Fibroblast of lung (primary cell): ENCODE data around the gene DGKQ. TPM values are rescaled to one million over a fixed set of nuclear protein-coding genes. Genes with fewer than 3 reads are reported as not detected.

Experiments used
- DNase-seq, 2 donors: peaks; one replicate each; pipeline versions ENCODE4 v3.0.0 to v3.0.0-alpha.2; 2010; ENCODE audit warnings: low read depth in 2 of 2
- H2AFZ ChIP-seq: 2 replicates; pipeline ENCODE4 v1.5.1; 2012; ENCODE audit warnings: low read length, control low read depth, inconsistent platforms
- H3K27ac ChIP-seq: 2 replicates; pipeline ENCODE4 v1.5.1; 2011; ENCODE audit warnings: low read length, control low read depth; ENCODE audit not compliant: insufficient read depth
- H3K27me3 ChIP-seq: 2 replicates; pipeline ENCODE4 v1.5.1; 2011; ENCODE audit warnings: mild to moderate bottlenecking, low read length; ENCODE audit not compliant: control insufficient read depth, insufficient read depth
- H3K36me3 ChIP-seq: 2 replicates; pipeline ENCODE4 v1.5.1; 2011; ENCODE audit warnings: low read length; ENCODE audit not compliant: control insufficient read depth, insufficient read depth
- H3K4me1 ChIP-seq: 2 replicates; pipeline ENCODE4 v1.5.1; 2011; ENCODE audit warnings: low read length; ENCODE audit not compliant: control insufficient read depth, insufficient read depth; ENCODE audit errors: extremely low read depth
- H3K4me2 ChIP-seq: 2 replicates; pipeline ENCODE4 v1.5.1; 2011; ENCODE audit warnings: low read length, control low read depth; ENCODE audit not compliant: insufficient read depth; ENCODE audit errors: extremely low read depth
- H3K4me3 ChIP-seq, 4 experiments: fragments of 200-600 bp in 1 of 4; sonication (generic) in 1 of 4; replicated peaks in 1 of 4; 2 replicates each; pipeline ENCODE4 v1.5.1; 2011 to 2016; ENCODE audit warnings: low read length in 4 of 4, low read depth in 3 of 4, mild to moderate bottlenecking in 3 of 4, control low read depth in 2 of 4, inconsistent platforms in 1 of 4, mixed read lengths in 1 of 4; ENCODE audit not compliant: insufficient read depth in 1 of 4; ENCODE audit errors: control extremely low read depth in 1 of 4
- H3K79me2 ChIP-seq: 2 replicates; pipeline ENCODE4 v1.5.1; 2012; ENCODE audit warnings: mild to moderate bottlenecking, low read length, inconsistent platforms; ENCODE audit not compliant: control insufficient read depth, insufficient read depth
- H3K9ac ChIP-seq: 2 replicates; pipeline ENCODE4 v1.5.1; 2011; ENCODE audit warnings: mild to moderate bottlenecking, low read length, control low read depth; ENCODE audit not compliant: insufficient read depth
- H3K9me3 ChIP-seq: 2 replicates; pipeline ENCODE4 v1.5.1; 2012; ENCODE audit warnings: low read depth, low read length; ENCODE audit not compliant: control insufficient read depth, insufficient read depth
- H4K20me1 ChIP-seq: 2 replicates; pipeline ENCODE4 v1.5.1; 2011; ENCODE audit warnings: low read length; ENCODE audit not compliant: control insufficient read depth, insufficient read depth; ENCODE audit errors: extremely low read depth
- EZH2 ChIP-seq: IDR thresholded peaks from 2 replicates; pipeline ENCODE4 v1.5.1; 2012; ENCODE audit warnings: low read length, control low read depth, mild to moderate bottlenecking; ENCODE audit errors: missing control alignments
- polyA plus RNA-seq, 2 donors: library from polyadenylated mRNA; depleted of rRNA in 1 of 2; stranded (reverse) in 1 of 2; unstranded in 1 of 2; fragments of >200 nt; gene quantifications; 2 replicates each; pipeline ENCODE4 v1.2.1, GENCODE V29; 2011 to 2012; ENCODE audit warnings: missing spikeins in 1 of 2
- total RNA-seq: library from RNA; depleted of rRNA; stranded (reverse); fragments of >200 nt; gene quantifications from 2 replicates; pipeline ENCODE4 v1.2.1, GENCODE V29; 2014
- TF ChIP-seq, protein P1 (sequence below), 2 donors: IDR thresholded peaks in 1 of 2; conservative IDR thresholded peaks in 1 of 2; 1 replicate in 1 of 2; 2 replicates in 1 of 2; pipeline ENCODE4 v1.5.1; 2011 to 2012; ENCODE audit warnings: low read length in 2 of 2, control low read depth in 1 of 2, inconsistent platforms in 1 of 2, low read depth in 1 of 2, mild to moderate bottlenecking in 1 of 2

DGKQ gene
- total and polyA plus RNA-seq, 2 donors (not counting 1 experiment from before 2014, with no cell fraction given): 2.1 to 13.2 TPM

DNA sequence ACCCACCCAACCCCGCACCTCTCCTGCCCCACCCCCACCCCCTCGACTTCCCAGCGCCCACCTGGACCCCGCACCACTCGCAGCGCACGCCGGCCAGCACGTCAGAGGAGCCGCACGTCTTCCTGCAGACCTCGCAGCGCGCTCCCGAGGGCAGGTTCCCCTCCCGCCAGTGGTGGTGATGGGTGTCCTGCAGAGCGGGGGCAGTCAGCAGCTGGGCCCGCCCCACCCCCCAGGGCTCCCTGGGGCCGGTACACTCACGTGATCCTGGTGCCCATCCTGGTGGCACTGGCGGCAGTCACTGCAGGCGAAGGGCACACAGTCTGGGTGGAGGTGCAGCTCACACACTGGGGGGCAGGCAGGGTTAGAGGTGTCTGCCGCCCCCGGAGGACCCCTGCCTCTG, 5.1 kb downstream of the DGKQ start:
- Histone ChIP-seq H2AFZ (no peak overlapping the region), H3K27me3 (no peaks in the 10 kb centered on the region), H4K20me1 (no peaks in the 10 kb centered on the region), H3K27ac (no peak overlapping the region), H3K4me3 (no peak overlapping the region), H3K79me2 (no peaks in the 10 kb centered on the region), H3K9me3 (no peaks in the 10 kb centered on the region), H3K4me2 (no peak overlapping the region), H3K9ac (no peak overlapping the region), H3K4me1 (peaks cover 4% of the 10 kb centered on the region), H3K36me3 (peaks cover 6% of the 10 kb centered on the region)
- no peak for DNase-seq
- TF ChIP-seq, protein P1, sequence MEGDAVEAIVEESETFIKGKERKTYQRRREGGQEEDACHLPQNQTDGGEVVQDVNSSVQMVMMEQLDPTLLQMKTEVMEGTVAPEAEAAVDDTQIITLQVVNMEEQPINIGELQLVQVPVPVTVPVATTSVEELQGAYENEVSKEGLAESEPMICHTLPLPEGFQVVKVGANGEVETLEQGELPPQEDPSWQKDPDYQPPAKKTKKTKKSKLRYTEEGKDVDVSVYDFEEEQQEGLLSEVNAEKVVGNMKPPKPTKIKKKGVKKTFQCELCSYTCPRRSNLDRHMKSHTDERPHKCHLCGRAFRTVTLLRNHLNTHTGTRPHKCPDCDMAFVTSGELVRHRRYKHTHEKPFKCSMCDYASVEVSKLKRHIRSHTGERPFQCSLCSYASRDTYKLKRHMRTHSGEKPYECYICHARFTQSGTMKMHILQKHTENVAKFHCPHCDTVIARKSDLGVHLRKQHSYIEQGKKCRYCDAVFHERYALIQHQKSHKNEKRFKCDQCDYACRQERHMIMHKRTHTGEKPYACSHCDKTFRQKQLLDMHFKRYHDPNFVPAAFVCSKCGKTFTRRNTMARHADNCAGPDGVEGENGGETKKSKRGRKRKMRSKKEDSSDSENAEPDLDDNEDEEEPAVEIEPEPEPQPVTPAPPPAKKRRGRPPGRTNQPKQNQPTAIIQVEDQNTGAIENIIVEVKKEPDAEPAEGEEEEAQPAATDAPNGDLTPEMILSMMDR (conservative IDR thresholded peaks at IDR 0.05 in 1 of 2, IDR thresholded peaks at IDR 0.05 in 1 of 2; ENCODE audit: low read depth in 1 of 2, low read length in 2 of 2): no peak
- TF ChIP-seq EZH2: no peak

DNA sequence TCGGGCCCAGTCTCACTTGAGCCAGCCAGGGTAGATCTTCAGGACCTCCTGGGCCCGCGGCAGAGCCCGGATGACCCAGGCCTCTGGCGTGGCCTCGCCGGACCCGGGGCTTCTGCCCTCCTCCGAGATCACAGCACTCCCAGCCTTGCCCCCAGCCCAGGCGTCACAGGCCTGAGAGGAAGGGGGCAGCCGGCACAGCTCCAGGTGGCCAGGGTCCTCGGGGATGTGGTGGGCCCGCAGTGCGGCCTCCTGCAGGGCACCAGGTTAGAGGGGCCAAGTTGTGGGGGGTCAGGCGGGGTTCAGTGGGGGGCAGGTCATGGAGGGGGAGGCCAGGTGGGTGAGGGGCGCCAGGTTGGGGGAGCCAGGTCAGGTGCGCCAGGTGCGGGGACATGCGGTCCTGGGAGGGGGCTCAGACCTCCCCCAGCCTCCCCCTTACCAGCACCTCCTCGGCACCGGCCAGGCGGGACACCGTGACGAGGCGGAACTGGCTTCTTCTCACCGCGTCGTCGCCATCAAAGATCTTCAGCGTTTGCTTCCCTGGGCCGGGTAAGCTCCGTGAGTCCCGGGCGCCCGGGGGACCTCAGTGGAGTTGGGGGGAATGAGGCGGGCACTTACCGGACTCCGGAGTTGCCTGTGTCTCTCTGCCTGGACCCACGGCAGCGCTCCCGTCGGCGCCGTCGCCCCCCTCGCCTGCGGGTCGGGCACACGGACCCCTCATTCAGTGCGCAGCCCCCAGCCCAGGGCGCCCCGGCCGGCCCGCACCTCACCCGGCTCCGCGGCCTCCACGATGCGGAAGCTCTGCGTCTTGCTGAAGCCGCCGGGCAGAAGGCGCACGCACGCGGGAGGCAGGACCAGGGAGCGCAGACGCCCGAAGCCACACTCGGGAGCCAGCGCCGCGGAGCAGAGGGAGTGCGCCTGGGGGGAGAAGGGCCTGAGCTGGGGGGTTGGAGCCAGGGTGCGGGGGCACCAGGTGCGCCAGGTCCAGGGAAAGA, 6.0 kb downstream of the DGKQ start:
- peaks cover 4% of the 10 kb centered on the region for H3K4me1 ChIP-seq
- no peak overlapping the region for H2AFZ ChIP-seq
- peaks cover 6% of the 10 kb centered on the region for H3K36me3 ChIP-seq
- no peak for DNase-seq
- H3K9ac ChIP-seq: no peak overlapping the region
- H3K9me3 ChIP-seq: no peaks in the 10 kb centered on the region
- no peaks in the 10 kb centered on the region for H3K27me3 ChIP-seq
- H3K4me2 ChIP-seq: no peak overlapping the region
- no peak overlapping the region for H3K27ac ChIP-seq
- H3K4me3 ChIP-seq: no peak overlapping the region
- no peaks in the 10 kb centered on the region for H3K79me2 ChIP-seq
- H4K20me1 ChIP-seq: no peaks in the 10 kb centered on the region
- TF ChIP-seq EZH2: no peak
- TF ChIP-seq, protein P1 (conservative IDR thresholded peaks at IDR 0.05 in 1 of 2, IDR thresholded peaks at IDR 0.05 in 1 of 2; ENCODE audit: low read depth in 1 of 2, low read length in 2 of 2): no peak

- TF ChIP-seq, protein P1 (conservative IDR thresholded peaks at IDR 0.05 in 1 of 2, IDR thresholded peaks at IDR 0.05 in 1 of 2; ENCODE audit: low read depth in 1 of 2, low read length in 2 of 2): no peak
- Histone ChIP-seq H3K36me3 (peaks cover 10% of the 10 kb centered on the region), H4K20me1 (no peaks in the 10 kb centered on the region), H3K9me3 (no peaks in the 10 kb centered on the region), H3K27ac (no peak overlapping the region), H3K9ac (no peak overlapping the region), H3K4me1 (no peaks in the 10 kb centered on the region), H3K79me2 (no peaks in the 10 kb centered on the region), H2AFZ (no peak overlapping the region), H3K27me3 (no peaks in the 10 kb centered on the region), H3K4me3 (no peak overlapping the region), H3K4me2 (no peak overlapping the region)
- no peak for DNase-seq
Measured at GRCh38 chr4:966266-967112, 6.9 kb downstream of the DGKQ start.
